ENCODE results near the gene GFPT2.

- TF ChIP-seq GATA3 (IDR thresholded peaks at IDR 0.05; ENCODE audit: borderline replicate concordance) (no peak), CTCF (IDR thresholded peaks at IDR 0.05) (no peak), MYC (IDR thresholded peaks at IDR 0.05; ENCODE audit: borderline replicate concordance, low read length) (no peak), POLR2A (IDR thresholded peaks at IDR 0.05; ENCODE audit: low read length) (no peak), BHLHE40 (IDR thresholded peaks at IDR 0.05; ENCODE audit: low read depth, low read length) (no peak), EP300 (IDR thresholded peaks at IDR 0.05) (no peak), MAZ (IDR thresholded peaks at IDR 0.05; ENCODE audit: borderline replicate concordance, low read depth, low read length) (no peak), HOXA7 (CRISPR knock-in tag; IDR thresholded peaks at IDR 0.05) (no peak), POLR2AphosphoS2 (conservative IDR thresholded peaks at IDR 0.05; ENCODE audit: low read length) (no peak), ZNF302 (CRISPR knock-in tag; IDR thresholded peaks at IDR 0.05) (no peak), RAD21 (conservative IDR thresholded peaks at IDR 0.05 in 1 of 2, IDR thresholded peaks at IDR 0.05 in 1 of 2) (no peak), CHD4 (IDR thresholded peaks at IDR 0.05; ENCODE audit: borderline replicate concordance) (no peak)
Observed at GRCh38 chr5:180378438-180379344, 25.6 kb upstream of the GFPT2 start.
